A549 (cell line): ENCODE data around the gene PRDM2. TPM values are rescaled to one million over a fixed set of nuclear protein-coding genes. Genes with fewer than 3 reads are reported as not detected.
"Not testable (repeated sequence)": the region's sequence is repeated elsewhere in the genome, so short reads cannot be mapped to it uniquely, and the experiment has no call there.

Source experiments
- ATAC-seq, 2 experiments: fragments of 200-7000 bp in 1 of 2; fragments of >200 bp in 1 of 2; cut with Nextera tagmentation in 1 of 2; cut with Tn5 transposase in 1 of 2; 3 replicates each; pipeline versions ENCODE4 v1.8.0 to v1.9.1; 2018 to 2020; ENCODE audit warnings: mild to moderate bottlenecking in 1 of 2, moderate library complexity in 1 of 2
- CTCF ChIA-PET: fragments of 300-600 bp; sonication (Branson Sonifier 250); formaldehyde crosslinking; extraction: SDS; loops from one replicate; lab custom pipeline; 2021; ENCODE audit warnings: antibody characterized with exemption, inconsistent platforms; lab: Yijun Ruan, JAX
- POLR2A ChIA-PET: fragments of 350-600 bp; formaldehyde crosslinking; extraction: SDS; loops from one replicate; lab custom pipeline; 2021; ENCODE audit warnings: antibody characterized with exemption, inconsistent platforms; lab: Yijun Ruan, JAX
- DNase-seq, 2 experiments: peaks; one replicate each; pipeline versions ENCODE4 v3.0.0 to v3.0.0-alpha.2; 2011 to 2016; ENCODE audit warnings: low read depth in 1 of 2, low spot score in 1 of 2
- FAIRE-seq: peaks from 2 replicates; lab custom pipeline; 2011; peaks lifted over from hg19 to GRCh38; lab: Jason Lieb, UNC
- H3K27ac ChIP-seq, 2 experiments: fragments of >200 bp; sonication (Bioruptor Twin); formaldehyde crosslinking; 3 replicates each; pipeline ENCODE4 v1.5.1; 2016 to 2017
- H3K4me1 ChIP-seq: fragments of >200 bp; sonication (Bioruptor Twin); formaldehyde crosslinking; 3 replicates; pipeline ENCODE4 v1.6.1; 2016
- H3K4me2 ChIP-seq: fragments of >200 bp; sonication (Bioruptor Twin); formaldehyde crosslinking; 3 replicates; pipeline ENCODE4 v1.6.1; 2016
- H3K4me3 ChIP-seq: fragments of >200 bp; sonication (Bioruptor Twin); formaldehyde crosslinking; 3 replicates; pipeline ENCODE4 v1.5.1; 2016
- H3K9me3 ChIP-seq: fragments of >200 bp; sonication (Bioruptor Twin); formaldehyde crosslinking; 3 replicates; pipeline ENCODE4 v1.6.1; 2016
- BHLHE40 ChIP-seq: IDR thresholded peaks from 2 replicates; pipeline ENCODE4 v1.6.1; 2012; ENCODE audit warnings: low read depth, low read length, inconsistent platforms
- CBX2 ChIP-seq: fragments of 200-600 bp; sonication (generic); IDR thresholded peaks from 2 replicates; pipeline ENCODE4 v1.6.1; 2016; ENCODE audit warnings: low read depth, mild to moderate bottlenecking, borderline replicate concordance
- CHD2 ChIP-seq: fragments of 150-350 bp; IDR thresholded peaks from 2 replicates; pipeline ENCODE4 v1.6.1; 2014; ENCODE audit warnings: low read length; ENCODE audit not compliant: partially characterized antibody
- FOSB ChIP-seq: fragments of 250-450 bp; sonication (Bioruptor Pico); IDR thresholded peaks from 2 replicates; pipeline ENCODE4 v1.5.0; 2020; ENCODE audit warnings: mild to moderate bottlenecking, moderate library complexity
- HOXA7 ChIP-seq: fragments of 250-450 bp; sonication (Bioruptor Pico); IDR thresholded peaks from 2 replicates; pipeline ENCODE4 v1.5.0; 2020; ENCODE audit warnings: mild to moderate bottlenecking, moderate library complexity
- HOXB5 ChIP-seq: fragments of 250-450 bp; sonication (Bioruptor Pico); IDR thresholded peaks from 2 replicates; pipeline ENCODE4 v1.5.0; 2020; ENCODE audit warnings: mild to moderate bottlenecking, moderate library complexity
- KDM5A ChIP-seq: fragments of 200-600 bp; sonication (generic); IDR thresholded peaks from 2 replicates; pipeline ENCODE4 v1.6.1; 2016; ENCODE audit warnings: antibody characterized with exemption, mild to moderate bottlenecking
- MAZ ChIP-seq: fragments of 150-350 bp; IDR thresholded peaks from 2 replicates; pipeline ENCODE4 v1.6.1; 2014; ENCODE audit warnings: antibody characterized with exemption, low read depth, low read length, borderline replicate concordance
- NPAS2 ChIP-seq: fragments of 250-450 bp; sonication (Bioruptor Pico); IDR thresholded peaks from 2 replicates; pipeline ENCODE4 v1.8.0; 2022; ENCODE audit warnings: mild to moderate bottlenecking, moderate library complexity, borderline replicate concordance
- NR3C1 ChIP-seq: fragments of >200 bp; sonication (Bioruptor Twin); formaldehyde crosslinking; IDR thresholded peaks from 3 replicates; pipeline ENCODE4 v1.6.1; 2017
- POLR2AphosphoS2 ChIP-seq: conservative IDR thresholded peaks from 2 replicates; pipeline ENCODE4 v1.6.1; 2012; ENCODE audit warnings: low read length, improper control_type of control experiment, inconsistent platforms
- RARB ChIP-seq: fragments of 250-450 bp; sonication (Bioruptor Pico); IDR thresholded peaks from 2 replicates; pipeline ENCODE4 v1.8.0; 2021; ENCODE audit warnings: mild to moderate bottlenecking, moderate library complexity
- SMC3 ChIP-seq: fragments of >200 bp; sonication (Bioruptor Twin); formaldehyde crosslinking; IDR thresholded peaks from 3 replicates; pipeline ENCODE4 v1.6.1; 2018; ENCODE audit warnings: inconsistent platforms
- SREBF2 ChIP-seq: fragments of 450-650 bp; IDR thresholded peaks from 2 replicates; pipeline ENCODE4 v1.6.1; 2014; ENCODE audit warnings: mild to moderate bottlenecking, moderate library complexity
- TP53 ChIP-seq: fragments of 250-450 bp; sonication (Bioruptor Pico); IDR thresholded peaks from 2 replicates; pipeline ENCODE4 v1.5.0; 2021; ENCODE audit warnings: mild to moderate bottlenecking, moderate library complexity
- ZC3H11A ChIP-seq: fragments of 450-650 bp; IDR thresholded peaks from 2 replicates; pipeline ENCODE4 v1.6.1; 2014; ENCODE audit warnings: antibody characterized with exemption, mild to moderate bottlenecking
- ZSCAN20 ChIP-seq: fragments of 250-450 bp; sonication (Bioruptor Pico); IDR thresholded peaks from 2 replicates; pipeline ENCODE4 v1.8.0; 2022; ENCODE audit warnings: mild to moderate bottlenecking, moderate library complexity
- WGBS: methylation state at CpG from one replicate; pipeline ENCODE4 v1.1.6; 2017; ENCODE audit errors: missing lambda C conversion rate; 5-methylcytosine and 5-hydroxymethylcytosine counted together
- polyA plus RNA-seq, 4 experiments: library from polyadenylated mRNA; depleted of rRNA in 3 of 4; stranded (reverse); fragments of >200 nt; fragmentation: RNase III in 1 of 4; extraction: RNeasy Plus Mini Kit Qiagen cat#74134 plus additional on column Dnase treatment in 1 of 4; gene quantifications; 2 replicates in 3 of 4; 3 replicates in 1 of 4; pipeline ENCODE4 v1.2.3, GENCODE V29; 2011 to 2017
- TF ChIP-seq, protein P1 (sequence below): IDR thresholded peaks from 2 replicates; pipeline ENCODE4 v1.6.1; 2012; ENCODE audit warnings: low read depth, borderline replicate concordance
- TF ChIP-seq, protein P2 (sequence below): fragments of 250-450 bp; sonication (Bioruptor Pico); IDR thresholded peaks from 2 replicates; pipeline ENCODE4 v1.5.0; 2020; ENCODE audit warnings: low read depth, mild to moderate bottlenecking, moderate library complexity

The PRDM2 gene
- polyA plus RNA-seq, 2 of the 4 experiments (the other 2 are of a cell fraction): 7.9 to 8.4 TPM

DNA sequence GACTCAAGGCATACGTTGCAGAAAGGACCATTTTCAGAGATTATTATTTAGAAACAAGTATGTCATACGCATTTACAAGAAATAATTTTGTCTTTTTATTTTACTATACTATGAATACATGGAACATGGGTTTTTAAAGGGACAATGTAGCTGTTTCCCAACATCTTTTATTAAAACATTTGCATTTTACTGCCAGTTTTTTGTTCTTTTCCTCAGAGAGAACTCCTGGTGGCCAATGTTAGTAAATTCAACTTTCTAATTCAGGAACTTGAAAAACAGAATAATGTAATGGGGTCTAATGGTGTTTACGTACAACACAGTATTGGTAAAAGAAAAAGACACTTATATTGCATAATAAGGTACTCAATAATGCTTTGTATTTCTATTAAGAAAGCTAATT, 14.9 kb downstream of the PRDM2 start:
- FAIRE-seq (no peak), ATAC-seq (no peak), DNase-seq (no peak)
- WGBS: 86% methylated on average over 3 of the region's 3 CpGs
- no peak overlapping the region for H3K4me2 ChIP-seq
- no peak for TF ChIP-seq ZSCAN20 (CRISPR knock-in tag)
- no peak for TF ChIP-seq FOSB (CRISPR knock-in tag)
- no peak for TF ChIP-seq KDM5A
- TF ChIP-seq CBX2: no peak
- no peak for TF ChIP-seq MAZ
- TF ChIP-seq HOXB5 (CRISPR knock-in tag): no peak
- no peaks in the 10 kb centered on the region for H3K4me1 ChIP-seq
- CTCF ChIA-PET: no interaction called here
- POLR2A ChIA-PET: no interaction called here
- H3K4me3 ChIP-seq: no peak overlapping the region
- no peak overlapping the region for H3K27ac ChIP-seq
- no peaks in the 10 kb centered on the region for H3K9me3 ChIP-seq

DNA sequence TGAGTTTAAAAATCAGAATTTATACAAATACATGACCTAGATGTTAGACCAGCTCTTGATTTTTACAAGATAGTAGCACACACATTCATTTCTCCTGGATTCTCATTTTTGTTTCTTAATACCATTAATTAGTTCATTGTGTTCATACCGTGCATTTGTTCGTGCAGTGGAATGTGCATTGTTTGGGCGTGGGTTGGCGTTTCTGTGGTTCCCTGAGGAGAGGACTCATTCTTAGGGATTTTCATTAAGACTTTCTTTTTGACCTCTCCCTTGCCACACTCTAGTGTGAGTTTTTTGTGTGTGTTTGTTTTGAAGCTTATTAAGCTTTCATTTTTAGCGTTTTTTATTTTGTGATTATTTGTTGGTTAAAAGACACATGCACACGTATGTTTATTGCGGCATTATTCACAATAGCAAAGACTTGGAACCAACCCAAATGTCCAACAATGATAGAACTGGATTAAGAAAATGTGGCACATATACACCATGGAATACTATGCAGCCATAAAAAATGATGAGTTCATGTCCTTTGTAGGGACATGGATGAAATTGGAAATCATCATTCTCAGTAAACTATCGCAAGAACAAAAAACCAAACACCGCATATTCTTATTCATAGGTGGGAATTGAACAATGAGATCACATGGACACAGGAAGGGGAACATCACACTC, 15.8 kb downstream of the PRDM2 start:
- H3K9me3 ChIP-seq, POLR2A ChIA-PET, FAIRE-seq, DNase-seq, H3K4me2 ChIP-seq, H3K4me1 ChIP-seq, ATAC-seq, H3K4me3 ChIP-seq, CTCF ChIA-PET, H3K27ac ChIP-seq: not testable (repeated sequence)
- 91% methylated on average over 7 of the region's 9 CpGs for WGBS

DNA sequence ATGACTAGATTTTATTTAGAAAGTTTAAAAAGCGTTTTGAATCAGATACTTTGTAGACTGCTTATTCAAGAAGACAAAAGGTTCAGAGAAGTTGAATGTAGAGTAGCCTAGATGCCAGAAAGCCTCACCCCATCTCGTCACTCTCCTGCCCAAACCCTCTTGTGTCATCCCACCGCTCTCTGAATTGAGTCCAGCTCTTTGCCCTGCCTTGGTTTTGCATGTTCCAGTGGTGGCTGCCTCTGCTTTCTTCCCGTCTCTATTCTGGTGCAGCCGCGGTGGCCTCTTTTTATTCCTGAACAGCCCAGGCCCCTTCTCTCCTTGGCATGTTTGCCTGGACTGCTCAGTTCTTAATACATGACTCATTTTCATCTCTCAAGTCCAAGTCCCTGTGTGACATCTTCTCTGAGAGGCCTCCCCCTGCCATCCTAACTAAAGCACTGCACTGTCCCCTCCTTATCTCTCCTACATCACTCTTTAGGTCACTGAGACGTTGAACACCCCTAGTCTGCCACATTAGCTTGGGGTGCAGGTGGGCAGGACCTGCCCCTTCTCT, 22.9 kb downstream of the PRDM2 start:
- no peak for TF ChIP-seq SMC3
- no peak for TF ChIP-seq TP53 (CRISPR knock-in tag)
- TF ChIP-seq RARB (CRISPR knock-in tag): no peak
- no peak for TF ChIP-seq CHD2
- no peak for TF ChIP-seq POLR2AphosphoS2
- TF ChIP-seq, protein P1, sequence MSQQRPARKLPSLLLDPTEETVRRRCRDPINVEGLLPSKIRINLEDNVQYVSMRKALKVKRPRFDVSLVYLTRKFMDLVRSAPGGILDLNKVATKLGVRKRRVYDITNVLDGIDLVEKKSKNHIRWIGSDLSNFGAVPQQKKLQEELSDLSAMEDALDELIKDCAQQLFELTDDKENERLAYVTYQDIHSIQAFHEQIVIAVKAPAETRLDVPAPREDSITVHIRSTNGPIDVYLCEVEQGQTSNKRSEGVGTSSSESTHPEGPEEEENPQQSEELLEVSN: no peak
- no peaks in the 10 kb centered on the region for H3K9me3 ChIP-seq
- H3K4me2 ChIP-seq: no peak overlapping the region
- FAIRE-seq: no peak
- no peak for ATAC-seq
- DNase-seq: no peak
- H3K4me3 ChIP-seq: no peak overlapping the region
- 80% methylated on average over 7 of the region's 7 CpGs for WGBS
- ChIA-PET POLR2A (no interaction called here), CTCF (interaction anchor here (1.1 kb wide), 1 partner anchor 29 kb away, joined by 3 read pairs; no protein-coding TSS in a partner anchor)
- no peak overlapping the region for H3K27ac ChIP-seq
- no peaks in the 10 kb centered on the region for H3K4me1 ChIP-seq

DNA sequence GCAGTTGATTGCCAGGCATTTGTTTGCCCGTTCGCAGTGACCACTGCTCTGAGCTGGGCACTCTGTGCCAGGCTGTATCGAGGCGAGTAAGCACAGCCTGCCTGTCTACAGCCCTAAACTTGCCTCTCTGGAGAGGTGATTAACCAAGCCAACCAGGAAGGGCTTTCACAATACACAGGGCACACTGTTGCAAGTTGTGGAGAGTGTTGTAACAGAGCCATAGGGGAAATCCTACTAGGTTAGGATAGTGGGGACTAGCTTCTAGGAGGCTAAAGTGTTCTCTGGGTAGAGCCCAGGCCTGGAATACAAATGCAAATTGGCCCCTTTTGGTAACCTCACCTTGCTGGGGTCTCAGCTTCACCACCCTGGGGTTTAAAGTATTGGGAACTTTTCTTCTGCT, 23.8 kb downstream of the PRDM2 start:
- H3K4me1 ChIP-seq: no peaks in the 10 kb centered on the region
- ATAC-seq (no peak), FAIRE-seq (no peak), DNase-seq (no peak)
- H3K4me3 ChIP-seq: no peak overlapping the region
- TF ChIP-seq NR3C1 (no peak), SMC3 (no peak), BHLHE40 (no peak), SREBF2 (no peak), CBX2 (no peak), NPAS2 (no peak), RARB (CRISPR knock-in tag) (no peak), ZC3H11A (no peak), HOXA7 (no peak)
- TF ChIP-seq, protein P2, sequence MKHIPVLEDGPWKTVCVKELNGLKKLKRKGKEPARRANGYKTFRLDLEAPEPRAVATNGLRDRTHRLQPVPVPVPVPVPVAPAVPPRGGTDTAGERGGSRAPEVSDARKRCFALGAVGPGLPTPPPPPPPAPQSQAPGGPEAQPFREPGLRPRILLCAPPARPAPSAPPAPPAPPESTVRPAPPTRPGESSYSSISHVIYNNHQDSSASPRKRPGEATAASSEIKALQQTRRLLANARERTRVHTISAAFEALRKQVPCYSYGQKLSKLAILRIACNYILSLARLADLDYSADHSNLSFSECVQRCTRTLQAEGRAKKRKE (CRISPR knock-in tag): no peak
- H3K9me3 ChIP-seq: no peaks in the 10 kb centered on the region
- ChIA-PET POLR2A (no interaction called here), CTCF (interaction anchor here (0.6 kb wide), 1 partner anchor 1323 kb away, joined by 3 read pairs; no protein-coding TSS in a partner anchor)
- H3K27ac ChIP-seq: no peak overlapping the region
- WGBS: 92% methylated on average over 2 of the region's 4 CpGs
- no peak overlapping the region for H3K4me2 ChIP-seq
